Fibroblast of skin of left quadriceps (primary cell): ENCODE measurements around the gene EVI5L.

Source experiments
- DNase-seq, 2 experiments: peaks; one replicate each; pipeline ENCODE4 v3.0.0-alpha.2; 2013; ENCODE audit warnings: low read depth in 2 of 2

EVI5L gene

GRCh38 chr19:7894612-7895309 is 64.7 kb downstream of the EVI5L start:
- DNase-seq = no peak

GRCh38 chr19:7895565-7895964 is 65.5 kb downstream of the EVI5L start:
- no peak for DNase-seq

DNA sequence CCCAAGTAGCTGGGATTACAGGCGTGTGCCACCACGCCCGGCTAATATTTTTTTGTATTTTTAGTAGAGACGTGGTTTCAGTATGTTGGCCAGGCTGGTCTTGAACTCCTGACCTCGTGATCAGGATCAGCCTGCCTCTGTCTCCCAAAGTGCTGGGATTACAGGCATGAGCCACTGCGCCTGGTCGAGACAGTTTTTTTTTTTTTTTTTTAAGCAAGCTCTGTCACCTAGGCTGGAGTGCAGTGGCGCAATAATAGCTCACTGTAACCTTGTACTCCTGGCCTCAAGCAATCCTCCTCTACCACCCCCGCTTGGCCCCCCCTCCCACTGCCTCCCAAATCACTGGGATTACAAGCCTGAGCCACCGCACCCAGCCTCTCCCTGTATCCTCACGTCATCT is 67.3 kb downstream of the EVI5L start:
- no peak for DNase-seq

GRCh38 chr19:7898967-7899366 is 68.9 kb downstream of the EVI5L start:
- no peak for DNase-seq

DNA sequence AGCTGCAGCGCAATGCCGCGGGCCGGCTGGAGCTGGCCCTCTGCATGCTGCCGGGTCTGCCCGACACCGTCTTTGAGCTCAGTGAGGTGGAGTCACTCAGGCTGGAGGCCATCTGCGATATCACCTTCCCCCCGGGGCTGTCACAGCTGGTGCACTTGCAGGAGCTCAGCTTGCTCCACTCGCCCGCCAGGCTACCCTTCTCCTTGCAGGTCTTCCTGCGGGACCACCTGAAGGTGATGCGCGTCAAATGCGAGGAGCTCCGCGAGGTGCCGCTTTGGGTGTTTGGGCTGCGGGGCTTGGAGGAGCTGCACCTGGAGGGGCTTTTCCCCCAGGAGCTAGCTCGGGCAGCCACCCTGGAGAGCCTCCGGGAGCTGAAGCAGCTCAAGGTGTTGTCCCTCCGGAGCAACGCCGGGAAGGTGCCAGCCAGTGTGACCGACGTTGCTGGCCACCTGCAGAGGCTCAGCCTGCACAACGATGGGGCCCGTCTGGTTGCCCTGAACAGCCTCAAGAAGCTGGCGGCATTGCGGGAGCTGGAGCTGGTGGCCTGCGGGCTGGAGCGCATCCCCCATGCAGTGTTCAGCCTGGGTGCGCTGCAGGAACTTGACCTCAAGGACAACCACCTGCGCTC is 69.8 kb downstream of the EVI5L start:
- DNase-seq = no peak

GRCh38 chr19:7900401-7900870 is 70.4 kb downstream of the EVI5L start:
- no peak for DNase-seq

DNA sequence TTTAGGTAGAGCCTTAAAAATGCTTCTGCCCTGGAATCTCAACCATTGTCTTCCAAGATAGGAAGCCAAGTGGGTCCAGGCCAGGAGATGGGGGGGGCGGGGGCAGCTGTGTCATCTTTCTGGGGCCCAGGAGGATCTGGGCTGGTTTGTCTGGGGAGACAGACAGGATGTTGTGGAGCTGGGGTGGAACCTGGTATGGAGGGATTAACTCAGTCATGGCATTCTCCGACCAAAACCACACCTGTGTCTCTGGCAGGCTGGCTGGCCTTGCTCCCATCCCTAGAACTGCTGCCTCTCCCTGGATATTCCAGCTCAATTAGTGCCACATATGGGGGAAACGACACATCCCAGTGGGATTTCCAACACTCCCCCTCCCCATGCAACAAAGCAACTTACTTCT is 70.9 kb downstream of the EVI5L start:
- no peak for DNase-seq

DNA sequence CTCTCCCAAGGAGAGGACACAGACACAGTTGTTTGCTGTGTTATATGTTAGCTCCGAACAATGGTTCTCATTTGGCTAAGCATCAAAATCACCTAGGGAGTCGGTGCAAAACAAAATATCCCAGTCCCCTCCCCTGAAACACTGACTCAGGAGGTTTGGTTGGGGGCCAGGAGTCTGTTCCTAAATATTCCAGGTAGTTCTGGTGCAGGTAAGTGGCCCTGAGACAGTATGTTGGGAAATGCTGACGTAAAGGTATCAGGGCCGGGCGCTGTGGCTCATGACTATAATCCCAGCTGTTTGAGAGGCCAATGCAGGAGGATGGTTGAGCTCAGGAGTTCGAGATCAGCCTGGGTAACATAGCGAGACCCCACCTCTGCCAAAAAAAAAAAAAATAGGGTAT is 71.3 kb downstream of the EVI5L start:
- no peak for DNase-seq

- DNase-seq = no peak
Measured at GRCh38 chr19:7902796-7903243, 72.8 kb downstream of the EVI5L start.

DNA sequence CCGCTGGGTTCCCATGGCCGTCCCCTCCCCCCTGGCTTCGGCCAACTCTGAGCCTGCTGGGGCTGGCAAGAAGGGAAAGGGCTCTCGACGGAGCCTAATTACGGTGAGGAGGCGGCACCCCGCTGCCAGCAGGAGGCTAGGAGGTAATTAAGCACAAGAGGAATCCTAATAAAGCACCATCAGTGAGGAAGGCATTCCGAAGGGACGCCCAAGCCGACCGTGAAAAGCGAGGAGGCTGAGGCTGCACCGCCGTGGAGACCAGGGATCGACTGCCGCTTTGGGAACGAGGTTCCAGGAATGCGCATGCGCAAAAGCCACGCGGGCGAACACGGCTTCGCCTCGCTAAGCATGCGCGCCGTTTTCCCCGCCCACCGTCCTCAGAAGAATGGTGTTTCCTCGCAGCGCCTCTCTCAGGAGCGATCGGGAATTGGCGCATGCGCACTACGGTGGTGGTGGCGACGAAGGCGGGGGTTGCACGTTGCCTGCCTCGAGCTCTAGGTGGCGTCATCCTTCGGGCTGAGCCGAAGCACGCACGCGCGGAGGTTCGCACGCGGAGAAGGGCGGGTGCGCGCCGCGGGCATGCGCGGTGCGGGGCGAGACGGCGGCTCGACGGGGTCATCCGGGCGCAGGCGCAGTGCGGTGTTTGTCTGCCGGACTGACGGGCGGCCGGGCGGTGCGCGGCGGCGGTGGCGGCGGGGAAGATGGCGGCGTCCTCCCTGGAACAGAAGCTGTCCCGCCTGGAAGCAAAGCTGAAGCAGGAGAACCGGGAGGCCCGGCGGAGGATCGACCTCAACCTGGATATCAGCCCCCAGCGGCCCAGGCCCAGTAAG is 73.4 kb downstream of the EVI5L start, which contains the start of gene MAP2K7:
Gene MAP2K7, plus strand, starts transcription at position 634 of the 830 bp plus-strand sequence. Its CDS starts 68 bp downstream, at position 702.
- peak; percentile 98 for DNase-seq

DNA sequence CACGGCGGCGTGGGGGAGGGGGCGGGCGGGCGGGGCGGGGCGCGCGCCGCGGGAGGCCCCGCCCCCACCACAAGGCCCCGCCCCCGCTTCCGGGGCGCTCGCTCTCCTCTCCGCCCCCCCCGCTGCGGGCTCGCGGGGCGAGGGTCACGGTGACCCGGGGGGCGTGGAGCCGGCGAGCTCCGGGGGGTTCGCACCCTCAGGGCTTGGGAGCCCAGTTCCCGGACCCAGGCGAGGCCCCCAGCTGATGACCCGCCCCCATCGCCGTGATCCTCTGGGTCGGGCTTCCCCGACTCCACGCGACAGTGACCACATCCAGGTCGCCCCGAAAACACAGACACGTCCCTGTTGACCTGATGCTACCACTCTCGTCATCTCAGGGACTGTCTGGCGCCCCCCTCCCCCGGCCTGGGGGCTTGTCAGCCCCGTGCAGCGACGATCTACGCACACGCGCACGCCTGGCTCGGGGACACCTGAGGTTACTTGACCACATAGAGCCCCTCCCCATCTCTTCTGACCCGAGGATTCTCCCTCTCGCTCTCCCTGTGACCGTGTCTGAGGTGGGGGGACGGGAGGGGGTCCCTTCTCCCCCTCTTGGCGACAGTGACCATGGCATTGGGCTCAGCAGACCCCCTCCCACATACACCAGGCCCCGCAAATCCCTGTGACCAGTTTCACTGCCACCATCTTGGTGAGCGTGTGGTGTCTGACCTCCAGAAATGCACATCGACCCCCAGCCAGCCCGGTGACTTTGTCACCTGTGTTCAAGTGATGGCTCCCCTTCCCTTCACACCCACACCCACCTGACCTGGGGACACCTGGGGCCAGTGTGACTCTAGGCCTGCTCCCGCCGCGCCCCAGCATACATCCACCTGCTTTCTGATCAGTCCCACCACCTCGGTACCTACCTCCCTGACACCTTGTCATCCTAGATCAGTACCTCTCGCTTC is 74.3 kb downstream of the EVI5L start:
- no peak for DNase-seq

- DNase-seq = no peak
Measured at GRCh38 chr19:7905268-7905667, 75.2 kb downstream of the EVI5L start.

- no peak for DNase-seq
Measured at GRCh38 chr19:7905859-7906258, 75.8 kb downstream of the EVI5L start.

DNA sequence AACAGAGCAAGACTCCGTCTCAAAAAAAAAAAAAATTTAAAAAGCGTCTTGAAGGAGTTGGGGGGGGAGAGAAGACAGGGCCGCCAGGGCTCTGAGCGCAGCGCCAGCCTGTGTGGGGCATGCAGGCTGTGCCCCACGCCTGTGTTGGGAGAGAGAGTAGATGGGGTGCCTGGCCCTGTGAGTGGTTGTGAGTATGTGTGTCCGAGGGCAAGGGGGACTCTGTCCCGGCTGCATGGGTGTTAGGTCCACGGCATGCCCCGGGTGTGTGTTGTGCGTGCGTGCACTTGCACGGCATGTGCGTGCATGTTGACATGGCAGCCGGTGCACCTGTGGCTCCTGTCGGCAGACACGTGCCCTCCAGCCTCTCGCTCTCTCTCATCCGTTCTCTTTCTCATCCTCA is 77.1 kb downstream of the EVI5L start:
- no peak for DNase-seq

- no peak for DNase-seq
Measured at GRCh38 chr19:7907544-7907943, 77.5 kb downstream of the EVI5L start.

DNA sequence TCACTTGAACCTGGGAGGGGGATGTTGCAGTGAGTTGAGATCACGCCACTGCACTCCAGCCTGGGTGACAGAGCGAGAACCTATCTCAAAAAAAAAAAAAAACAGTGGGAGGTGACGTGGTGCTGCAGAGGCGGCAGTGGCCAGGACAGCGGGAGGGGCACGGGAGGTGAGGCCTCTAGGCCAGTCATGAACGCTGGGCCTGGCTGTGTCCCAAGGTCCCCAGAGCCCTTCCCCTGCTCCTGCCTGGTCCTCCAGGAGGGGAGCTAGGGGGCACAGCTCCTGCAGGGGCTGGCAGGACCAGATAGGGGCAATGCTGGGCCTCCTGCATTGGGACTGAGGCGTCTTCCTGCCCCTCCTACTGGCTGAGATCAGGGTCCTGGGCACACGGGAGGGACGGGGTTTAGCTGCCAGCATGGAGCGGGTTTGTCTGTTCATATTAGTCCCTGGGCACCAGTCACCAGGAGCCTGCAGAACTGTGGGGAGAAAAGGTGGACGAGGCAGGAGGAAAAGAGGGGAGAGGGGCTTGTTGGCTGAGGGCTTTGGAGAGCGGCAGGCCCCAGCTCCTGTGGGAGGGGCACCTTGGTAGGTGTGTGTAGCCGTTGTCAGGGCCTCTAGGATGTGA is 78.2 kb downstream of the EVI5L start:
- DNase-seq = no peak

GRCh38 chr19:7908742-7909461 is 78.9 kb downstream of the EVI5L start:
- DNase-seq = no peak

- no peak for DNase-seq
Measured at GRCh38 chr19:7909471-7910067, 79.6 kb downstream of the EVI5L start.

- DNase-seq = no peak
Measured at GRCh38 chr19:7910321-7911161, 80.5 kb downstream of the EVI5L start.
